Measurements from ENCODE around the gene MMP28.

- no peak for TF ChIP-seq YY1 (IDR thresholded peaks at IDR 0.05; ENCODE audit: insufficient read depth, insufficient read length)
- no peak for TF ChIP-seq SUZ12 (IDR thresholded peaks at IDR 0.05; ENCODE audit: extremely low read depth, insufficient read depth, insufficient read length)
These were observed 44.7 kb downstream of the MMP28 start for GRCh38 chr17:35750526-35751395.

All from NT2/D1 (cell line).